CD1c-positive myeloid dendritic cell (primary cell): ENCODE results near the gene NLRC3.
A peak's percentile ranks its signal among the peaks of the same experiment; 100 is the strongest.
"Not testable (repeated sequence)": the region's sequence is repeated elsewhere in the genome, so short reads cannot be mapped to it uniquely, and the experiment has no call there.

Experiments used
- DNase-seq: peaks from one replicate; pipeline ENCODE4 v3.0.0-alpha.2; 2016; ENCODE audit errors: extremely low spot score

NLRC3 gene

GRCh38 chr16:3577302-3577752 is at the start of gene NLRC3:
NLRC3 (minus strand) TSS chr16:3577403; CDS start chr16:3565036, 12,367 bp downstream.
- DNase-seq: peak; percentile 16

- peak; percentile 59 for DNase-seq
Measured at GRCh38 chr16:3625911-3626732, 48.9 kb upstream of the NLRC3 start.

GRCh38 chr16:3625331-3625730 is 48.1 kb upstream of the NLRC3 start:
- DNase-seq: no peak

- DNase-seq: no peak
Measured at GRCh38 chr16:3623642-3624041, 46.4 kb upstream of the NLRC3 start.

- DNase-seq: peak; percentile 56
Measured at GRCh38 chr16:3618769-3619141, 41.6 kb upstream of the NLRC3 start.

- DNase-seq: no peak
Measured at GRCh38 chr16:3612510-3613466, 35.6 kb upstream of the NLRC3 start.

- DNase-seq: peak; percentile 99
Measured at GRCh38 chr16:3611146-3611975, 34.2 kb upstream of the NLRC3 start, which contains the start of gene SLX4. SLX4 (minus strand) TSS chr16:3611606; CDS start chr16:3608964, 2,642 bp downstream.

- DNase-seq: no peak
Measured at GRCh38 chr16:3610698-3611145, 33.5 kb upstream of the NLRC3 start.

- peak; percentile 71 for DNase-seq
Measured at GRCh38 chr16:3609895-3610697, 32.9 kb upstream of the NLRC3 start.

- DNase-seq: not testable (repeated sequence)
Measured at GRCh38 chr16:3608976-3609375, 31.8 kb upstream of the NLRC3 start.

GRCh38 chr16:3608069-3608468 is 30.9 kb upstream of the NLRC3 start:
- DNase-seq: no peak

GRCh38 chr16:3607634-3608033 is 30.4 kb upstream of the NLRC3 start:
- no peak for DNase-seq

GRCh38 chr16:3607161-3607560 is 30.0 kb upstream of the NLRC3 start:
- DNase-seq: no peak

GRCh38 chr16:3606441-3606840 is 29.2 kb upstream of the NLRC3 start:
- no peak for DNase-seq

GRCh38 chr16:3602320-3602653 is 25.1 kb upstream of the NLRC3 start:
- DNase-seq: no peak

GRCh38 chr16:3601614-3602319 is 24.6 kb upstream of the NLRC3 start:
- DNase-seq: no peak

- no peak for DNase-seq
Measured at GRCh38 chr16:3599922-3600321, 22.7 kb upstream of the NLRC3 start.

GRCh38 chr16:3599121-3599520 is 21.9 kb upstream of the NLRC3 start:
- DNase-seq: no peak

- no peak for DNase-seq
Measured at GRCh38 chr16:3598236-3598635, 21.0 kb upstream of the NLRC3 start.

- DNase-seq: no peak
Measured at GRCh38 chr16:3597676-3598075, 20.5 kb upstream of the NLRC3 start.
